Neural cell (in vitro differentiated cells): ENCODE data around the gene HMGCLL1. TPM values are rescaled to one million over a fixed set of nuclear protein-coding genes. Genes with fewer than 3 reads are reported as not detected.

Source experiments
- H2AFZ ChIP-seq: fragments of 200-600, 300-800 bp; sonication (generic), shearing (Covaris generic); 2 replicates; pipeline ENCODE4 v1.6.0; 2014; ENCODE audit warnings: low read depth, mild to moderate bottlenecking, antibody characterized with exemption, low read length, moderate library complexity
- H3F3A ChIP-seq: fragments of 200-600 bp; shearing (Covaris generic); 2 replicates; pipeline ENCODE4 v1.6.1; 2016; ENCODE audit warnings: mild to moderate bottlenecking, moderate library complexity, mixed read lengths, antibody characterized with exemption, low read length; ENCODE audit not compliant: insufficient read depth, poor library complexity, severe bottlenecking
- H3K27ac ChIP-seq: fragments of 200-600, 300-800 bp; sonication (generic), shearing (Covaris generic); 2 replicates; pipeline ENCODE4 v1.5.1; 2014; ENCODE audit warnings: mild to moderate bottlenecking, low read length, moderate library complexity
- H3K27me3 ChIP-seq: fragments of 300-800, 200-600 bp; sonication (generic), shearing (Covaris generic); 2 replicates; pipeline ENCODE4 v1.6.0; 2014; ENCODE audit warnings: mild to moderate bottlenecking, low read depth, low read length, moderate library complexity; ENCODE audit not compliant: insufficient read depth
- H3K36me3 ChIP-seq: fragments of 300-800, 200-600 bp; sonication (generic), shearing (Covaris generic); 2 replicates; pipeline ENCODE4 v1.5.1; 2014; ENCODE audit warnings: mild to moderate bottlenecking, antibody characterized with exemption, low read length, moderate library complexity; ENCODE audit not compliant: insufficient read depth
- H3K4me2 ChIP-seq: fragments of 300-800, 200-600 bp; sonication (generic), shearing (Covaris generic); 2 replicates; pipeline ENCODE4 v1.6.0; 2014; ENCODE audit warnings: mild to moderate bottlenecking, low read length
- H3K4me3 ChIP-seq: fragments of 300-800, 200-600 bp; sonication (generic), shearing (Covaris generic); 2 replicates; pipeline ENCODE4 v1.5.1; 2014; ENCODE audit warnings: mild to moderate bottlenecking, low read length, moderate library complexity
- H3K79me2 ChIP-seq: fragments of 200-600 bp; shearing (Covaris generic); replicated peaks from 2 replicates; pipeline ENCODE4 v1.6.0; 2014; ENCODE audit warnings: mild to moderate bottlenecking, low read length, moderate library complexity; ENCODE audit not compliant: insufficient read depth
- H3K9ac ChIP-seq: fragments of 300-800, 200-600 bp; sonication (generic), shearing (Covaris generic); 2 replicates; pipeline ENCODE4 v1.6.1; 2016; ENCODE audit warnings: mild to moderate bottlenecking, low read length, mixed read lengths
- H3K9me2 ChIP-seq: fragments of 200-600 bp; shearing (Covaris generic); 2 replicates; pipeline ENCODE4 v1.6.1; 2016; ENCODE audit warnings: mild to moderate bottlenecking, low read length, mixed read lengths; ENCODE audit not compliant: insufficient read depth
- H3K9me3 ChIP-seq: fragments of 200-600, 300-800 bp; sonication (generic), shearing (Covaris generic); 2 replicates; pipeline ENCODE4 v1.6.1; 2016; ENCODE audit warnings: mild to moderate bottlenecking, mixed run types, low read length, moderate library complexity, mixed read lengths
- H4K20me1 ChIP-seq: fragments of 200-600 bp; shearing (Covaris generic); 2 replicates; pipeline ENCODE4 v1.6.1; 2016; ENCODE audit warnings: mild to moderate bottlenecking, mixed run types; ENCODE audit not compliant: insufficient read depth
- CTCF ChIP-seq: fragments of 450-650 bp; IDR thresholded peaks from 2 replicates; pipeline ENCODE4 v1.5.1; 2014; ENCODE audit warnings: antibody characterized with exemption, mild to moderate bottlenecking, moderate library complexity; ENCODE audit not compliant: poor library complexity, severe bottlenecking
- EP300 ChIP-seq: fragments of 450-650 bp; conservative IDR thresholded peaks from 2 replicates; pipeline ENCODE4 v1.6.1; 2014; ENCODE audit warnings: antibody characterized with exemption, mild to moderate bottlenecking, moderate library complexity; ENCODE audit not compliant: poor library complexity, severe bottlenecking
- EZH2 ChIP-seq: fragments of 200-600, 300-800 bp; shearing (Covaris generic), sonication (generic); IDR thresholded peaks from 2 replicates; pipeline ENCODE4 v1.6.1; 2014; ENCODE audit warnings: antibody characterized with exemption, low read length, borderline replicate concordance, mild to moderate bottlenecking; ENCODE audit not compliant: insufficient read depth, poor library complexity, severe bottlenecking
- MXI1 ChIP-seq: fragments of 450-650 bp; conservative IDR thresholded peaks from 2 replicates; pipeline ENCODE4 v1.6.1; 2014; ENCODE audit warnings: antibody characterized with exemption, mild to moderate bottlenecking; ENCODE audit not compliant: poor library complexity, severe bottlenecking
- RAD21 ChIP-seq: fragments of 450-650 bp; conservative IDR thresholded peaks from 2 replicates; pipeline ENCODE4 v1.6.1; 2014; ENCODE audit warnings: antibody characterized with exemption, mild to moderate bottlenecking, moderate library complexity
- REST ChIP-seq: IDR thresholded peaks from 2 replicates; pipeline ENCODE4 v1.6.1; 2012; ENCODE audit warnings: borderline replicate concordance
- SMC3 ChIP-seq: fragments of 450-650 bp; conservative IDR thresholded peaks from 2 replicates; pipeline ENCODE4 v1.6.1; 2014; ENCODE audit warnings: antibody characterized with exemption, mild to moderate bottlenecking, moderate library complexity; ENCODE audit not compliant: poor library complexity
- polyA plus RNA-seq: library from polyadenylated mRNA; depleted of rRNA; stranded (reverse); fragments of >200 nt; gene quantifications from 2 replicates; pipeline ENCODE4 v1.2.3, GENCODE V29; 2014

HMGCLL1 gene
- polyA plus RNA-seq, 1 donor from 2014 or later, result 59.7 TPM

- TF ChIP-seq EP300 (no peak), REST (no peak), SMC3 (no peak), EZH2 (no peak), RAD21 (no peak), MXI1 (no peak)
- H2AFZ ChIP-seq, result no peak overlapping the region
- H3K36me3 ChIP-seq, result no peaks in the 10 kb centered on the region
- H3K9me2 ChIP-seq, result no peaks in the 10 kb centered on the region
- no peaks in the 10 kb centered on the region for H3F3A ChIP-seq
- H3K4me2 ChIP-seq, result no peak overlapping the region
- H3K27ac ChIP-seq, result no peak overlapping the region
- H3K9ac ChIP-seq, result no peak overlapping the region
- H3K4me3 ChIP-seq, result no peak overlapping the region
- no peaks in the 10 kb centered on the region for H3K79me2 ChIP-seq
- H3K27me3 ChIP-seq, result no peaks in the 10 kb centered on the region
- no peaks in the 10 kb centered on the region for H4K20me1 ChIP-seq
- H3K9me3 ChIP-seq, result no peaks in the 10 kb centered on the region
Observed at GRCh38 chr6:55423933-55424332, 155.1 kb downstream of the HMGCLL1 start.

- no peaks in the 10 kb centered on the region for H3K79me2 ChIP-seq
- no peak for TF ChIP-seq REST
- no peak for TF ChIP-seq MXI1
- no peak for TF ChIP-seq CTCF
- H3K9ac ChIP-seq, result no peak overlapping the region
- H4K20me1 ChIP-seq, result no peaks in the 10 kb centered on the region
- no peak overlapping the region for H3K27ac ChIP-seq
- H2AFZ ChIP-seq, result no peak overlapping the region
- no peaks in the 10 kb centered on the region for H3K36me3 ChIP-seq
- H3F3A ChIP-seq, result no peaks in the 10 kb centered on the region
- H3K4me3 ChIP-seq, result no peak overlapping the region
- no peaks in the 10 kb centered on the region for H3K9me2 ChIP-seq
- H3K9me3 ChIP-seq, result no peaks in the 10 kb centered on the region
- no peak overlapping the region for H3K4me2 ChIP-seq
- H3K27me3 ChIP-seq, result no peaks in the 10 kb centered on the region
Observed at GRCh38 chr6:55410674-55411073, 168.3 kb downstream of the HMGCLL1 start.
